Ramos (cell line): ENCODE measurements around the gene XPO1.
"Not testable (repeated sequence)": the region's sequence is repeated elsewhere in the genome, so short reads cannot be mapped to it uniquely, and the experiment has no call there.

Source experiments
- in situ Hi-C: fragments of 300-500 bp; cut with MboI; formaldehyde crosslinking; loops from one replicate; pipeline ENCODE4 v1.14.3; 2022; ENCODE audit warnings: low sequenced_read_pairs; ENCODE audit not compliant: unreplicated experiment

Gene XPO1

GRCh38 chr2:61538200-61538919 is at the start of gene XPO1:
TSS of gene XPO1 (minus strand) at chr2:61538356. CDS start at chr2:61533897, 4,459 bp downstream.
- in situ Hi-C loops: no loop called here

GRCh38 chr2:61586928-61587327 is 48.8 kb upstream of the XPO1 start:
- in situ Hi-C loops: not testable (repeated sequence)

- in situ Hi-C loops: no loop called here
These were observed 47.2 kb upstream of the XPO1 start for GRCh38 chr2:61585383-61585782.

- in situ Hi-C loops: not testable (repeated sequence)
These were observed 46.2 kb upstream of the XPO1 start for GRCh38 chr2:61584368-61584767.

GRCh38 chr2:61582165-61582564 is 44.0 kb upstream of the XPO1 start:
- in situ Hi-C loops: no loop called here

GRCh38 chr2:61581716-61582115 is 43.6 kb upstream of the XPO1 start:
- in situ Hi-C loops: no loop called here

- in situ Hi-C loops: no loop called here
These were observed 37.3 kb upstream of the XPO1 start for GRCh38 chr2:61575447-61575859.

GRCh38 chr2:61566566-61566965 is 28.4 kb upstream of the XPO1 start:
- in situ Hi-C loops: no loop called here

- in situ Hi-C loops: no loop called here
These were observed 24.5 kb upstream of the XPO1 start for GRCh38 chr2:61562615-61563014.

GRCh38 chr2:61558160-61558559 is 20.0 kb upstream of the XPO1 start:
- in situ Hi-C loops: no loop called here

- in situ Hi-C loops: no loop called here
These were observed 19.2 kb upstream of the XPO1 start for GRCh38 chr2:61557381-61557780.

- in situ Hi-C loops: no loop called here
These were observed 16.4 kb upstream of the XPO1 start for GRCh38 chr2:61554604-61555003.

- in situ Hi-C loops: no loop called here
These were observed 12.4 kb upstream of the XPO1 start for GRCh38 chr2:61550375-61551209.

GRCh38 chr2:61549546-61549945 is 11.4 kb upstream of the XPO1 start:
- in situ Hi-C loops: no loop called here

- in situ Hi-C loops: no loop called here
These were observed 4.9 kb upstream of the XPO1 start for GRCh38 chr2:61543062-61543461.

GRCh38 chr2:61540167-61540566 is 2.0 kb upstream of the XPO1 start:
- in situ Hi-C loops: not testable (repeated sequence)

- in situ Hi-C loops: no loop called here
These were observed 864 bp upstream of the XPO1 start for GRCh38 chr2:61538920-61539520.

- in situ Hi-C loops: no loop called here
These were observed 281 bp downstream of the XPO1 start for GRCh38 chr2:61537950-61538199.

GRCh38 chr2:61537277-61537949 is 743 bp downstream of the XPO1 start:
- in situ Hi-C loops: no loop called here

GRCh38 chr2:61536572-61537276 is 1.4 kb downstream of the XPO1 start:
- in situ Hi-C loops: no loop called here
